NOMO-1 treated with DMSO at 0.1 percent for 48 hours (cell line): Measurements from ENCODE around the gene PRKCZ.

Source experiments
- DNase-seq: peaks from one replicate; lab custom pipeline; 2025; ENCODE audit not compliant: unreplicated experiment; lab: John Stamatoyannopoulos, UW

The PRKCZ gene

DNA sequence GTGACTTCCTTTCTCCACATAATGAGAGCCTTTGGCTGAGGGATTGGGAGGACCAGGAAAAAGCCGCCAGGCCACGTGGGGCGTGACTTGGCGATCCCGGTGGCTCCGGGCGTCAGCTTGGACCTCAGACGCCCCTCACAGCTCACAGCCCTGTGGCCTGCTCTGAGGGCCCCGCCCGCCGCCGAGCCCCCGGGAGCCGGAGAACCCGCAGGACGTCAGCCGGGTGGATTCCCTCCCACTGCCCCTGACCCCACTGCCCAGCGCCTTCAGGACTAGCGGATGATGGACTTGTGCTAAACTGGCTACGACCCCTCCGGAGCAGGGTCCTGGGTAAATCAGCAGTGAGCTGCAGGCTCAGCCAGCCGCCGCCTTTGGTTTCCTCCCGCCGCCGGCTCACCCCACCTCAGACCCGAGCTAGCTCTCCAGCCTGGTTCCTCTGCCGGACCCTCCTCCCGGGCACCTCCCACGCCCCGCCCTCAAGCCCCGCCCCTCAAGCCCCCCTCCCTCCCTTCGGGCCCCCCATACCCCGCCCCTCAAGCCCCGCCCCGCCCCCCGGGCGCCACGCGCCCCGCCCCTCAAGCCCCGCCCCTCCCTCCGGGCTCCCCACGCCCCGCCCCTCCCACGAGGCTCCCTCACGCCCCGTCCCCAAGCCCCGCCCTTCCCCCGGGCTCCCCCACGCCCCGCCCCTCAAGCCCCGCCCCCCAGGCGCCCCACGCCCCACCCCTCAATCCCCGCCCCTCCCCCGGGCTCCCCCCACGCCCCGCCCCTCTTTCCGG lies 154.4 kb downstream of the PRKCZ start:
- peak; percentile 71 for DNase-seq

DNA sequence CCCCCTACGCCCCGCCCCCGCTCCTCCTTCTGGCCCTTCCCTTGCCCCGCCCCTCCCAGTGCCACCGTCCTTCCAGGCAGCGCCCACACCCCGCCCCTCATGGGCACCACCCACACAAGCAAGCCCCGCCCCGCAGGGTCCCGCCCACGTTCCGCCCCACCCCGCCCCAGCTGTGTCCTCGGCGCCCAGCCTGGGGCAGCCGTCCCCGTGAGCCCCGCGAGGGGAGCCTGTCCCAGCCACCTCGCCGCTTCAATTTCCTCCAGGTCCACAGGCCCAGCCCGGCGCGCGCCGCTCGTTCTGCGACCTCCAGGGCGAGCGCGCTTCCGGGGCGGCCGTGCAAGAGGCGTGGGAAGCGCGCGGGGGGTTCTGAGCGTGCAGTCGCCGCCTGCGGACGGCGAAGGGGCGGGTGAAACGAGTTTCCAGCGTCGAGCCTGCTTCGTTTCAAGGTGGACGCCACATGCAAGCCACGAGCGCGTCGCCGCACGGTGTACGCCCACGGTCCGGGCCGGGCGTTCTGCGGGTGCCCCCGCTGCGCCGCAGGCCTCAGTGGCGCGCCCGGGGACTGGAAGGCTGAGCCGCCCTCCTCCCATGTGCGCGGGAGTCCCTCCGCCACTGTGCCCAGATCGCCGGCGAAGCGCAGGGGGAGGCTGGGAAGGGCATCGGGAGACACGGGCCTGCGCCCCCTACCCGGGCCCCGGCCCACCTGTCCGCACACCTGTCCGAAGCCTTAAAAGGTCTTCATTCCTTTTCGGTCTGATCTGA lies 155.2 kb downstream of the PRKCZ start:
- DNase-seq = peak; percentile 77

DNA sequence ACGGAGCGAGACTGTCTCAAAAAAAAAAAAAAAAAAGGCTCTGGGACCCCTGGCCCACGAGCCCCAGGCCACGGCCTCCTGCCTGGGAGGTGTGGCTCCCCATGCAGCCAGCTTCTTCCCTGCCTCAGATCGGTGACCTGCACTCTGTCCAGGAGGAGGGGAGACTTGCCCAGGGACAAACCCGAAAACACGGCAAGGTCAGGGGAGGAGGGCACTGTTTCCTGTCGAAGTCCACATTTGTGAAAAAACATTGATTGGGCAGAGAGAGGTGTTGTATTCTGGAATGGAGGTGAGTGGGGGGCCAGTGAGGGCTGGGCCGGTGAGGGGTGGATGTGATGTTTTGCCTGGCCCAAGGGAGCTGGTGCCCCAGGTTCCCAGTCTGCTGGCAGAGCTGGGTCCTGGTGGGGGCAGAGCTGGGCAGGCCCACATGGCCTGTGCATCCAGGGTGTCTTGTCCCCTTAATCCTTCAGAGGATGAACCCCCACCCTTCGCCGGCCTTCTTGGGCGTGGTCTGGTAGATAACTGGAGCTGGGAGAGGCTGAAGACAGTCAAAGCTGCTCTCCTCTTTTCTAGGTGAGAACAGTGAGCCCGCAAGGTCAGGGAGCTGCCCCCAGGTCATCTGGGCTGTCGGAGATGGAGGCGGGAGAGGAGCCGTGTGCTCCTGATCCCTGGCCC lies 156.7 kb downstream of the PRKCZ start:
- no peak for DNase-seq

DNA sequence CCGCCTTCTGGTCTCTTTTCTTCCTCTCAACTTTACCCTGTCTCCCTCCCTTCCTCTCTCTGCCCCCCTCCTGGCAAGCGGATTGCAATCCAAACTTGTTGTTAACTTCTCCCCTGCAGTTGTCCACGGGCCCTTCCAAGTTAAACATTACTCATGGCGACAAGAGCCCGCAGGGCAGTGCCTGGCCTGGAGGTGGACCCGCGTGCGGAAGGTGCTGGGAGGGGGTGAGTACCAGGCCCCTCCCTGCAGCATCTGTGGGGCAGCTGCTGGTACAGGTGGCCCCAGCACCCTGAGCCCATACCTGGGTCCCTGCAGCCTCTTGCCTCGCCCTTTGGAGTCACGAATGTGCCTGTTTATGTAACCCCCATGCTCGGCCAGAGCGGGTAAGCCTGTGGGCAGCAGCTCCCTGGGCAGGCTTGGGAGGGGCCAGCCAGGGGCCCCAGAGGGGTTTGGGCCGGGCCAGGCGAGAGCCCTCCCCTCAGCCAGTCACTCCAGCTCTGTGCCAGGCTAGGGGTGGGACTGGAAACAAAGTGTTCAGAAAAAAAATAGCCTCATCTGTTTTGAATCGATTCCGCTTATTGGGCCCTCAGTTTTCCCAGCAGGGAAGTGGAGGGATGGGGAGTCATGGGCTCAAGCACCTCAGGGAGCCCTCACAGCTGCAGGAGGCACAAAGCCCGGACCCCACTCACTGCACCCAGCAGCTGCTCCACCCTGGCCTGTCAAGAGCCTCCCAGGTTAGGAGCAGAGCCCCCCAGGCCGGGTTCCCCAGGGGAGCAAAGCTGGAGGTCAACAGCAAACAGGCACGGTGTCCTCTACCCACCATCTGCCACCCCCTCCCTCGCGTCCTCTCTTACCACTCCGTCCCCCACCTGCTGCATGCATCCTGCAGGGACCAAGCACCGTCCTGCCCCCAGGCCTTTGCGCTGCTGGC lies 158.4 kb downstream of the PRKCZ start:
- DNase-seq = no peak

DNA sequence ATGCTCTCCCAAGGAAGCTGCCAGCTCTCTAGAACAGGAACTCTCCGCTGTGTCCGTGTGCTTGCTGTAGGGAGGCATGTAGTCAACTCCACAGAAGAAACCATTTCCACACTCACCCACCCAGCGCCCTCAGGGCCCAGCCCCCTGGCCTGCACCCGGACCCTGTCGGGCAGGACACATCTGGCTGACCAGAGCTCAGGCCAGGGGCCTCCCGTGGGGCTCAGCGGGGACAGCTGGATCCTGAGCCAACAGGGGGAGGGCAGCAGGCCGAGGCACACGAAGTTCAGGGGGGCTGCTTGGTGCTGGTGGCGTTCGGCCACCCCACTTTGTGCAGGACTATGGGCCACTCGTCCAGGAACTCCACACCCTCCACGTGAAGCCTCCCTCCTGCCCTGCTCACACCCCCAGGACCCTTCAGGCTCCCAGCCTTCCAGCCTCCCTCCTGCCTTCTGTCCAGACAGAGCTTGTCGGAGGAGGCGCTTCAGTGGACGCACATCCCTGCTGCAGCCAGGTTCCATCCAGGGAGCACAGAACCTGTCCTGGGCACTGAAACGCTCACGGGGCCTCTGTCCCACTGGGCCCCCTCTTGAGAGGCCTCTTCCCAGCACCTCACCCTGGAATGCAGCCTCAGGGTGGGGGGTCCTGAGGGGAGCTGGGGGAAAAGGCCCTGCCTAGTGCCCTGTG lies 159.3 kb downstream of the PRKCZ start:
- DNase-seq = no peak

DNA sequence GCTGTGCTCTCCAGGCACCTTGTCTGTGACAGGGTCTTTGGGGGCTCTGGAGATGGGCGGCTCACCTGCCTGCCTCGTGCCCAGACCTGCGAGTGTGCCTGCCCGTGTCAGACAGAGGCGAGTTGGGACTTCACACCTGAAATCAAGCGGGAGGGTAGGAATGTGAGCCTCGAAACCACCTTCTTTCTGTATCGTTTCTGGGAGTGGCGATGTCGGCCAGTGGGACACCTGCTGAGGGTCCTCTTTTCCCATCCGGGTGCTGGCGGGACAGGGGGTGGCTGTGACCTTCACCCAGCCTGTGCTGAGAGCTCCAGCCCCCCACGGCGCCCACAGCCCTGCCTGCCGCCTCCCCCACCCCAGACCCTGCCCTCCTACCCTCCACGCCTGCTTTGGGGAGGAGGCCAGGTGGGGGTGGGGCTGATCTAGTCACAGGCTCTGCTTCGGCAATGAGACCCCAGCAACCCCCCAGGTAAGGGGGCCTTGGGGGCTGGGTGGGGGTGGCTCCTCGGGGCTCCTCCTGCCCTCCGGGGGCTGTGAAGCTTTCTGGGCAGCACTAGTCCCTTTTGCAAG lies 160.0 kb downstream of the PRKCZ start:
- no peak for DNase-seq

DNA sequence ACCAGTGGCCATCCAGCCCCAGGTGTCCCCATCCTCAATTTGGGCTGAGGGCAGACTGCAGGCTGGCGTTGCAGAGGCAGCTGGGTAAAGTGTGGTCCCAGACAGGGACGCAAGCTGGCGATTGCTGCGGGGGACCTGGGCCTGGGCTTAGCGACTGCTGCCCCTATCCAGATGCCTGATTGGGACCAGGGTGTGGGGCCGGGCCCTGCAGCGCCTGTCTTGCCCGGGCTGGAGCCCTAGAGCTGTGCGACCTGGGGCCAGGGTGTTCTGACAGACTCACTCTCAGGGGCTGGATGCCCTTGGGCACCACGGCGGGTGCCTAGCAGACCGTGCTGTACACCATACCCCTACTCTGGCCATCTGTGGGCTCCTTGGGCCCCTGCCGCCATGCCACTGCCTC lies 160.6 kb downstream of the PRKCZ start:
- no peak for DNase-seq

DNA sequence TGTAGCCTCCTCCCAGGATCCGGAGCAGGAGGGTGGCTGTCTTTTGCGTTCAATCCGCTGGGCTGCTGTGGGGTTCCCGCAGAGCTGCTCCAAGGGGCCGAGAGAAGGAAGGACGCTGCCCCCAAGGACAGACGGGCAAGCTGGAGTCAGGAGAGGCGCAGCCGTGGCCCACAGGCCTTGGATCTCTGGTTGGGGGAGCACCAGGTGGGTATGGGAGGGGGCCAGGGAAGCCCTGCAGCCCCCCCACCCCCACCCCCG lies 162.0 kb downstream of the PRKCZ start:
- DNase-seq = no peak

DNA sequence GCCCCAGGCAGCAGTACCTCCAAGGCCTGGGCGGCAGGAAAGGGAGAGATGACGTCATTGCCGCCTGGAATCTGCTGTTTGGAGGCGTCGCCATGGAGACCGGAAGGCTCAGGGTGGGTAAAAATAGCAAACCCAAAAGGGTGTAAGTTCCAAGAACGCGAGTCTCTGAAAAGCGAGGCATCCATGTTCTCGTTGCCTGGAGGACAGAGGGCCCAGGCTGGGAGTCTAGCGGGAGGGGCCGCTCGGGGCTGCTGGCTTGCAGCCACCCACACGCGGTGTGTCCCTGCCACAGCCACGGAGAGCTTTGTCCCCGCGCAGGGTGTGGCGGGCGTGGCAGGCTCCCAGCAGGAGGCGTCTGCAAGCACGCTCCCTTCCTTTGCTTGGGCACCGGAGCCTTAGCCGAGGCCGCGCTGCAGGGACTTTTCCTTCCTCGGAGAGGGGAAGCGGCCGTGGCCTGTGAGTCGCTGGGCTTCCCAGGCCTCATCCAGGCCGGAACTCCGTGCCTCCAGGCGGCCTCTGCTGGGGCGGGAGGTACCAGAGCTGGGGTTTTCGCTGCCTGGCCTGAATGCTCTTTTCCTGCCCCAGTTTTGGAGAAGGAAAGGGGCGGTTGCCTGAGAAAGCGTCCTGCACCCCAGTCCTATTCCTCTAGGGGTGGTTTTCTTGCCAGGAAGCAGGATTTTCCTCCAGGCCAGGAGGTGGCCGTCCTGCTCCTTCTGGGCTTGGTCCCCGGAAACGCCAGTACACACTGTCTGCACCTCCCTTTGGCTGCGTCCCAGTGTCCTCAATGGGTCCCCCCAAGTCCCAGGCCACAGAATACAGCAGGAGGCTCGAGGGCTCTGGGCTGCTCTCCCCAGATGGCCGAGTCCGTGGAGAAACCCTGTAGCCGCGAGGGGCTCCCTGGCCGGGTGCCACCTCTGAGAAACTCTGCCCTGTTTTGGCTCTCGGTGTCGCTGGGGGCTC lies 162.6 kb downstream of the PRKCZ start:
- peak; percentile 57 for DNase-seq

DNA sequence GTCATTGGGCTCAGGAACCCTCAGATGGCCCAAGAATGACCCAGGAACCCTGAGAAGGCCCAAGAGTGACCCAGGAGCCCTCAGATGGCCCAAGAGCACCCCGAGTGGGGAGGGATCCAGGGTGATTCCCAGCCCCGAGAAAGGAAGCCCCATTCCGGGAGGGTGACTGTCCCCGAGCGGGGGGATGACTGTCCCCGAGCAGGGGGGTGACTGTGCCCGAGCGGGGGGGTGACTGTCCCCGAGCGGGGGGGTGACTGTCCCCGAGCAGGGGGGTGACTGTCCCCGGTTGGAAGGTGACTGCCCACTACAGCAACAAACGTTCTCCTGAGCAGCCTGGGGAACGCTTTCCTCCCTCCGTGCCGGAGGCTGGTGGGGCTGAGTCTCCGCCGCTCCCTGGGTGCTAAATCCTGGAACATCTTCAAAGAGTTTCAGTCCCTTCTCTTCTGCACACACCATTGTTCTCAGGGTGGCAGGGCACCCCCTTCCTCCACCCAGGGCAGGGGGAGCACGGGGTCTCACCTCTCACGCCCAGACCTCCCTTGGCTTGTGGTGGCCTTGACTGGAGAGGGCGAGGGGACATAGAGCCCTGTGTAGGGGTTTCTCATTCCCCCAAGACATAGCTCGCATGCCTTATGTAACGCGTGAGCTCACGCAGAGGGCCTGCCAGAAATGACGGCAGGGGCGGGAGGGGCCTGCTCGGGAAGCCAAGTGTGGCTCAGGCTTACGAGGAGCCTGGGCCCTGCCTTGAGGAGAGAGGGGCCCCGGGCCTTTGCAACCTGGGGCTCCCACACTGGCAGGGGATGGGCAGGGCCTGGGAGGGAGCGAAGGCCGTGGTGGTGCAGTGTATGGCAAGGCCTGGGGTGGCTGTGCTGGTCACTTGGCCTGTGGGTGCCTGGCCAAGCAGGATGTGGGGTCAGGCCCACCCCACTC lies 163.6 kb downstream of the PRKCZ start:
- DNase-seq = no peak

DNA sequence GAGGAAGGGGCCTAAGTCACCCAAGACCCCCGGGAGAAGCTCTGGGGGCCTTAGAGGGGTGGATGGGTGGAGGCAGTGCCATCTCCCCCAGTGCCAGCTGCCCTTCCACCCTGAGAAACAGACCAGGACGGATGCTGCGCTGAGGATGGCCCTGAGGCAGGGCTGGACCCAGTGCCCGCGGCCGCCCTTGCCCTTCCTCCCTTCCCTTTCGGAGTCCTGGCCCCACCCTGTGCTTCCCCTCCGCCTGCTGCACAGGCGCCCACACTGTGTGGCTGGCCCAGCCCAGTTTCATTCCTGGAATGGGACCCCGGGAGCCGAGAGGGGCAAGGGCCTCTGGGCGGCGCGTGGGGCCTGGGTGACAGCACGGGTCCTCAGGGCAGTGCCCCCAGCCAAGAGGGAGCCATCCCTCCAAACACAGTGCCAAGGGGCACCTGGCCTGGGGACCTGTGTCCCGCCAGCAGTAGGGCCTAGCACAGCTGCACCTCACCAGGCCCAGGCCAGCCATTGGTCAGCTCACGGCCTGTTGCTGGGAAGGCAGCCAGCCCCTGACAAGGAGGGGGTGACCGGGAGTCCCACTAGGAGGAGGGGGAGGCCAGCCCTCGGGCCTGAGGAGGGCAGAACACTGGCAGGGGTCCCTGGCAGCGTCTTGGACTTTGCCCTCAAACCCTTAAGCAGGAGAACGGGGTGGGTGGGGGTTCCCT lies 164.5 kb downstream of the PRKCZ start:
- DNase-seq = no peak

DNA sequence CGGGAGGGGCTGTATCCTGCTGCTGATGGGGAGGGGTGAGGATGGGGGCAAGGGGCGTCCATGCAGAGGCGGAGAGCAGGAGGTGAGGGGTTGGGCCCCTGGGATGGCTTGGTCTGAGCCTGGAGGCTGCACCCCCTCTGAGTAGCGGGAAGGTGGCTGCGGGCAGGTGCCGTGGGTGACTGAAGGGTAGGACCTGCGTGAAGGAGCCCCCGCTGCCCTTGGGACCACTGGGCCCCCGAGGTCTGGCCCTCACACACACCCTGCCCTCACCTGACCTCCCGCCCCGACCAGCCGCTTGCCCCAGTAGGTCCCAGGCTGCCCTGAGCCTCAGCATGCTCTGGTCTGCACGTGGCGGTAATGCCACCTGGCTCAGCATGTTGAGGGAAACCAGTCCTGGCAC lies 165.1 kb downstream of the PRKCZ start:
- no peak for DNase-seq

DNA sequence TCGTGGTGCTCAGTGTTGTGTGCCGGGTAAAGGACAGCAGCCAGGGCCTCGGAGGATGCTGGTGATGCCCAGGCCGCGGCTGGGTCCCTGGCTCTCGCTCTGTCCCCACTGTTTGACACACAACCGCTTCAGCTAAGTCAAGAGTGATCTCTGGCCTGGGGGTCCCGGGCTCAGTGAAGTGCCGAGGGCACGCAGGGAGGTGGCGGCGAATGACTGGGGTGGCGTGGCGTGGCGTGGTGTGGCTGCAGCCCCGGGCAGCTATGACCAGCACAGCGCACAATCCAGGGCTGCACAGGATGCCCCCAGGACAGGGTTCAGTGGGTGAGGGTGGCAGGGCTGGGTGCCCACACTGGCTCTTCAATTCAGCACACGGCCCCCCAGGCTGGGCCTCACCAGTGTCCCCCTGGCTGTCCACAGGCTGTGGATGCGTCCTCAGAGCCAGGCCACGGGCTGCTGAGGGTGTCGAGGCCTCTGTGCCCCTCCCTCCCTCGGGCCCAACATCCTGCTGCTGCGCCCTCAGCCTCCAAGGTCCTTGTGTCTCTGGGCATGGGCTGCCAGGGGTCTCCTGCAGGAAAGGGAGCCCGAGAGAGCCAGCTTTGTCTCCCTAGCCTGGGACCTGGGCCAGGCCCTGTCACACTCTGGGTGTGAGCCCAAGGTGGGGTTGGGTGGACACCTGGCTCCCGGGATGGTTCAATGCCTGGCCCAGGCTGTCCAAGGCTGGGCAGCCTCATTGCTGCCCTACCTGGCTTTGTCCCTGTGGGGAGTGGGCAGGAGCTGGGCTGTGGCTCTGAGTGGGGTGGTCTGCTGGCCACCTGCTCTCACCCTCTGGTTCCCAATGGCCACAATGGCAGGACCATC lies 165.9 kb downstream of the PRKCZ start:
- no peak for DNase-seq

DNA sequence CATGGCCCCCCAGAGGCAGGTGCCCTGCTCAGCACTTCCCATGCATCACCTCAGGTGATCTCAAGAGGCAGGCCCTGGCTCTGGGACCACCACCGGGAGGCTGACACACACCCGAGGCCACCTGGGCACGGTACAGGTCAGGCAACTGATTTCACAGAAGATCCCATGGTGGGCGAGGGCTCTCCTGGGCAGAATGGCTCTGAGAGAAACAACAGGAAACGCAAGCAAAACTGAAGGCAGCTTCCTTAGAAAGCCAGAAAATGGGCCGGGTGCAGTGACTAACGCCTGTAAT lies 166.5 kb downstream of the PRKCZ start:
- DNase-seq = no peak

DNA sequence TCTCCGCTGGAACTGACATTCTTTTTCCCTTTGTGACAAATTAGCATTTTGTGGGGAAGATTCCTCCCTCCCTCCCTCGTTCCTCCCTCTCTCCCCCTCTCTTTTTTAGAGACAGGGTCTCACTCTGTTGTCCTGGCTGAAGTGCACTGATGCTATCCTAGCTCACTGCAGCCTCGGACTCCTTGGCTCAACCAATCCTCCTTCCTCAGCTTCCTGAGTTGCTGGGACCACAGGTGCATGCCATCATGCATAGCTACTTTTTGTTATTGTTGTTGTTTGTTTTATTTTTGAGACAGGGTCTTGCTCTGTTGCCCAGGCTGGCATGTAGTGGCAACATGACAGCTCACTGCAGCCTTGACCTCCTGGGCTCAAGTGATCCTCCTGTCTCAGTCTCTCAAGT lies 171.1 kb downstream of the PRKCZ start:
- DNase-seq = no peak

DNA sequence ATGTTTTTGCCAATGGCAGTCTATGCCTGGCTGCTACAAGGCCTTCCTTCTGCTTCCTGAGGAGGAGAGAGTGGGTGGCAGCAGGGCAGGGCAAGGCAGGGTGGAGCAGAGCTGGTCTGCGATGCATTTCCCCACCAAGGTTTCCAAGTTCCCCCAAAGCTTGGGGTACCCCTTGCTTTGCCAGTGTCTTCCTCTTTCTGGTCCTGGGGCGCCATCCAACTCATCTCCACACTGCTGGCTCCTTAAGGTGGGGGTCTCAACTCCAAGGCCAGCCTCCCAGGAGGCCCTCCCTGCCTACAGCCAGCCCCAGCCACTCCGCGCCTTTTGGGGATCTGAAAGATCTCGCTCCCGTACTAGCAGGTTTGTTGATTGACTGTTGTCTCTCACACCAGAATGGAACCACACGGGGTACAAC lies 174.0 kb downstream of the PRKCZ start:
- DNase-seq = no peak
